ENCODE measurements around the gene SLCO2B1.

Gene SLCO2B1

DNA sequence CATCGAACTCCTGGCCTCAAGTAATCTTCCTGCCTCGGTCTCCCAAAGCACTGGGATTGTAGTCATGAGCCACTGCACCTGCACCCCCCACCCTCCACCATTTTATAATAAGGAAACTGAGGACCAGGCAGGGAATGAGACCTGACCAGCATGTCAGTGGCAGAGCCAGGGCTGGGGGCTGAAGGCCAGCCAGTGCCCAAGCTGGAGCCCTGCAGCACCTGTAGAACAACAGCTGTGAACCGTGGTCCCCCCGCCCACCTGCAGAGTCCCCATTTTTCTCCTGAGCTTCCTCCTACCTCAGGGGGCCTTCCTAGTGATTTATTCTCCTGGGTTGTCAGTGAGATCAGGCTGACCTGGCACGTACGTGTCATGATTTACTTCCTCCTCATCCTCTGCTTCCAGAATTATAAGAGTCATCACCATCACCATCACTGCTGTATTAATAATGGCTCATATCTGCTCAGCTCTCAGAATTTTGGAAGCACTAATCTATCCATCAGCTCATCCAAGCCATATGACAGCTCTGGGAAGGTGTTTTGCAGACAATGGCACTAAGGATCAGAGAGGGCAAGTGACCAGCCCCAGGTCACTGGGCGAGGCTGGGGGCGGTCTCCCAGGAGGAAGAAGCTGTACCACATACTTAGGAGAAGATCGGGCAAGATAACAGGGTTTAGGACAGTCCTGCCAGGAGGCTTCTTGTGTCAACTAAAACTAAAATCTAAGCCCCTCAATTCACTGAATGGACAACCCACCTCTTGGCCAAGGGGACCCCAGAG, 5.5 kb upstream of the SLCO2B1 start:
- no peak for DNase-seq

DNA sequence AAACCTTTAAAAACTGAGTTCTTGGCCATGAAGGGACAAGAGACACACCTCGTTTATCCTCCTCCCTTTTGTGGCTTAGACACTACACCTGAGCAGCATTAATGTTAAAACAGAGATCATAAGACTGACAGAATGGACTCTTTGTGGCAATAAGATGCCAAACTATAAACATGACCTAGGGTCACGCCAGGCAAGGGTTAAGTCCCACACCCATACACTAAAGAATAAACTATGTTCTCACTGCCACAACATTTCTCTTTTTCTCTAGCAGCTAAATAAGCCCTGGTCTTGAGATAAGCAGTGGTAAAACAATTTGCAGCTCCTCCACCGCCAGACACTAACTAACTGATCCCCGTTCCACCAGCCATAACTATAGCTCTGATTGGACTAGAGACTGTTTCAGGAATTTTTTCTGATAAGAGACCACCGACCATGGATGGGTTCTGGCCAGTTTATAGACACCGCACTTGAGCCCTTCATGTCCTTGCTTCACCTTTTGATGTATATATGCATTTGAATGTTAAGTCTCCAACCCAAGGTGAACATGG, 4.9 kb upstream of the SLCO2B1 start:
- DNase-seq: no peak

DNA sequence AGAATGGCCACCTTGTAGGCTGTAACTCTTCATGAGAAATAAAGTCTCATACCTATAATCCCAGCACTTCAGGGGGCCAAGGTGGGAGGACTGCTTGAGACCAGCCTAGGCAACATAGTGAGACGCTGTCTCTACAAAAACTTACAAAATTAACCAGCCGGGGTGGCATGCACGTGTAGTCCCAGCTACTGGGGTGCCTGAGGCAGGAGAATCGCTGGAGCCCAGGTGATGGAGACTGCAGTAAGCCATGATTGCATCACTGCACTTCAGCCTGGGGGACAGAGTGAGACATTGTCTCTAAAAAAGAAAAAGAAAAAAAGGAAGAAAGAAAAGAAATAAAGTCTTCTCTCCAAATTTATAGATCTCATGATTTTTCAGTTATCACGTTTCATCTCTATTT, 4.2 kb upstream of the SLCO2B1 start:
- DNase-seq: no peak

DNA sequence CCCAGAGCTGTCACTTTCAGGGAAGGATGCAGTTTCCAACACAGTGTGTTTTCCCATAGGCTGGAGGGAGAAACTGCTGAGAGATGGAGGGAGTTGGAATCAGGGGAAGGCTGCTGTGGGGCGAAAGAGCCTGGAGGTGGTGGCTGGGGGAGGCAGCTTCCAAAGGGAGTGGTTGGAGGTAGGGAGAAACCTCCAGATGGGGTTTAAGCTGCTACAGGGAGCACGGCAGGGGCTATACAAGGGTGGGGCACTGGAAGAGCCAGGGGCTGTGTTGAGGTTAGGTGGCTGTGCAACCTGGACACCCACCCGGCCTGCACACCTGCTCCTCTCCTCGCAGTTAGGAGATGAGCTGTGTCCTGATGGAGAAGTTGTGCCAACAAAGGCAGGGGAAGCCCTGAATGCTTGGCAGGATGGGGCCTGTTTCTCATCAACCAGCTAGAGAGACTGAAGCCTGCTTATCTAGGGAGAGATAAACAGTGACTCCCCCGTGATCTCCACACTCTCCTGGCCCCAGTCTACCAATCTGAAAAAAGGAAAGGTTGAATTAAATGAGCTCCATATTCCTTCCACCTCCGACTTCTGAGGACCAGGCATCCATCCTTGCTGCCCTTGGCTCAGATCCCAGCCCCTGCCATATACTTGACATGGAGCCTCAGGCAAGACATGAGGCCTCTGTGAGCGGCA, 3.6 kb upstream of the SLCO2B1 start:
- no peak for DNase-seq

DNA sequence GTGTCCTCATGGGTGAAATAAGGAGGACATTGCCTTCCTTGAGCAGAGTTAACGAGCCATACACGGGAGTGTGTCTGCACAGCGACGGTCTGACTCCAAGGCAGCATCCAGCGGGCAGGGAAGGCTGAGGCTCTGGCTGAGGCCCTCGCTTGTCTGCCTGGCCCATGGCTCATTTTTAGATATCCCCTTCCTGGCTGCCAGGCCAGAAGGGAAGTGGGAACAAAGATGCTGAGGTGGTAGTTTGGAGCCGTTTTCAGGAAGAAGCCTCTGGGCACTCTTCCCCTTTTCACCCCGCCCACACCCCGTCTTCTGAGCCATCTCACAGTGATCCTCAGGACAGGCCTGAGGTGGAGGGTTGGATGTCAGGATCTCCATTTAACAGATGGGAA, 3.0 kb upstream of the SLCO2B1 start:
- DNase-seq: no peak

DNA sequence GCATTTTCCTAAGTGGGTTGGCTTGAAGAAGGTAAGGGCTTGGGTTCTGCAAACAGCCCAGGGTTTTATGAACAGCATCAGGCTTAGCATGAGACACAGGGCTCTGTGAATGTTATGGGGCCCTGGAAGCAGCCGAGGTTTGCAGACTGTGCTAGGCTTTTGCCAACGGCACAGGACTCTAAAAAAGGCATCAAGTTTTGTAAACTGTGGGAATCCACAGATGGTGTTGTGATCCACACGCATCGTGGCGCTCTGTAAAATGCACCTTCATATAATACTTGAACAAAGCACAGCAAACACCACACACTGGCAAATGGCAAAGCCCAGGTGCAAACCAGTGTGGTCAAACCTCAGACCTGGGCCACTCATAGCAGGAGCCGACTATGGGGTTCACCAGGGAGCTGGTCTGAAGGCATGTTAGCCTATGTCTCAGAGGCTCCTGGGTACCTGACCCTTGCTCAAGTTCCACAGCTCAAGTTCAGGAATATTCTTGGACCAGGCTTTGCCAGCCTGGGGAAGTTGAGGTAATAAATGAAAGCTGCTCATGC, 2.4 kb upstream of the SLCO2B1 start:
- DNase-seq: no peak

DNA sequence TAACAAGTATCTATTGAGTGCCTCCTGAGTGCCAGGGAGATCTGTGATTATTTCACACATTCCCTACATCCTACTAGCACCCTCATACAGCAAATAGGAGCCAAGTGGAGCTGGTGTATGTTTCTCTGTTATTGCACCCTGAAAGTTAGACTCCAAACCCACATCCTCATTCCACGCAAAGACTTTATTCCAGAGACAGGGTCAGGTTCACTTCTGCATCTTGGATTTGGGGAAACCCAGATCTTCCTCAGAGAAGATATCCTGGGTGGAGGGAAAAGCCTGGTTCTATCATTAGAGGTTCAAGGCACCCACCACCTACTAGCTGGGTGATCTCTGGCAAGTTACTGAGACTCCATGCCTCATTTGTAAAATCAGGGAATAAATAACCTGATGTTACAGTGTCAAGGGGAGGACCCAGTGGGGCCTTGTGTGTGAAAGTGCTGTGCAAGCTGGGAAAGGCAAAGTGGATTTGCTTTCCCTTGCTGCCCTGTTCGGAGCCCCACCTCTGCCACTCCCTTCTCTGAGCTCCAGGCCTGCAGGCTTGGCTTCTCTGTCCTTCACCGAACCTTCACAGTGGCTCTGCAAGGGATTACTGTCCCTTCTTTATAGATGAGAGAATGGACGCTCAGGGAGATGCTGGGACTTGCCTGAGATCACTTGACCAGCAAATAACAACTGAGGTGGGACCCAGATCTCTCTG, 991 bp upstream of the SLCO2B1 start:
- DNase-seq: no peak

DNA sequence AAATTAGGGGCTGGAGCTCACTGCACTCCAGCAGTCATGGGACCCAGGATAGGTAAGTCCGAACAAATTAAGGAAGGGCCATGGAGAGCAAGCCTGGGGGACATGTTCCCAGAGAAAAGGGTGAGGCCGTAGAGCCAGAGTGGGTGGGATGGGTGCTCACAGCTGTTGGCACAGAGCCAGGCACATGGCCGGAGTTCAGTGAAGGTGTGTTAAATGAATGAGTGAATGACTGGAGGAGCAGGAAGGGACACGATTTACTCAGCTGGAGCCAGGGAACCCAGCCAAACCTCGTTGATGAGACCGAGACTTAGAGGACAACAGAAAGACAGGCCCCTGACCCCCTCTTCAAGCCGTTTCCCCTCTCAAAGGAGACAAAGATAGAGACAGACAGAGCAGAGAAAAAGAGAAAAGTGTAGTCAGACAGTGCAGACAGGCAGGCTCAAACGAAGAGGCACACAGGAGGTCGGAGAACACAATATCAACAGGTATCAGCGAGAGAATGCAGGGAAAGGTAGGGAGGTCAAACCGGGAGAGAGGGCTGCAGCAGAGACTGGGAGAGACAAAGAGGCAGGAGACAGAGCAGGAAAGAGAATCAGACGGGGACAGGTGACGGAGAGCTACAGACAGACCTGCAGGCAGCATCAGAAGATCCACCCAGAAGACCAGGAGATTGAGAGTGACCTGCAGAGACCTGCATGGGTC, 590 bp downstream of the SLCO2B1 start:
- DNase-seq: no peak

DNA sequence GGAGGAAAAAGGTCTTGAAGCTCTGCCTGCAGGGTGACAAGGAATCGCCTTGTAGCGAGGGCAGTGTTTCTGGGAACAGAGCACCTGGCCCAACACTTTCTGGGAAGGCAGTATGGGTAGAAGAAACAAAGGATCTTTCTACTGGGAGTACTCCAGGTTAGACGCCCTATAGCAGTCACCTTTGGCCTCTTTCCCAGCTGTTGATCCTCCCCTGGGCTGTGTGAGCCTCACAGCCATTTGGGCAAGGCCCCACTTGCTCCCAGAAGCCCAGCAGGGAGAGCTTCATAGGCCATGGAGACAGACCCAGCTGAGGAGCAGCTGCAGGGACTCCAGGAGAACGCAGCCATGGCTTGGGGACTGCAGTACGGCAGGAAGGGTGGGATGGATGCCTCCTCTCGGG, 1.2 kb downstream of the SLCO2B1 start:
- DNase-seq: no peak

DNA sequence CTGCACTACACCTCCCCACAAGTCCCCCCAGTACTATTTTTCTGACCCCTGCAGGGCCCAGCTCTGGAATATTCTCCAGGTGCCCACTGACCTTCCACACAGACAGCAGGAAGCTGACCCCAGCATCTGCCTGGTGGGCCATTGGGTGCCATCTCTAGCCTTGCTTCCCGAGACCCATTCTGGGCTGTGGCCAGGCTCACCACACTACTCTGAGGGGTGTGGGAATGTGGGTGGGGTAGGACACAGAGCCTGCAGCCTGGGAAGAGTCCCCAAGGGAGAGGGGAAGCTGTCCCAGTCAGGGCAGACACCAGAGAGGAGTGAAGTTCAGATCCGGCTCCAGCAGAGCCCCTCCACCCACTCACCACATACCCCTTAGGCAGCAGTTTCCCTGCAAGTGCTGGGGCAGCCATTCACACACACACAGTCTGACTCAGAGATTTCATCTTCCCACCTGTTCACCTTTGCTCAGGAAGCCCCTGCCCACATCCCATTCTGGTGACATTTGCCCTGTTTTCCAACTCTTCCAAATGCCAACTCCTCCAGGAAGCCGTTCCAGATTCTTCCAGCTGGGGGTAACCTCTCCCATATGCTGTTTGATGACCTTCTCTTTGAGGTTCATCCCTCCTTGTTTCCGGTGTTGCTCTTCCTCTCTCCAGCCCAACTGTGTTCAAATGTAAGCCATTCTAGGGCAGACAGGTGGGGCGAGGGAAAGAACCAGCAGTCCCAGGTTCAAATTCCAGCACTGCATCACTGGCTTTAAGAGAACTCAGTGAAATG, 1.9 kb downstream of the SLCO2B1 start:
- DNase-seq: no peak

DNA sequence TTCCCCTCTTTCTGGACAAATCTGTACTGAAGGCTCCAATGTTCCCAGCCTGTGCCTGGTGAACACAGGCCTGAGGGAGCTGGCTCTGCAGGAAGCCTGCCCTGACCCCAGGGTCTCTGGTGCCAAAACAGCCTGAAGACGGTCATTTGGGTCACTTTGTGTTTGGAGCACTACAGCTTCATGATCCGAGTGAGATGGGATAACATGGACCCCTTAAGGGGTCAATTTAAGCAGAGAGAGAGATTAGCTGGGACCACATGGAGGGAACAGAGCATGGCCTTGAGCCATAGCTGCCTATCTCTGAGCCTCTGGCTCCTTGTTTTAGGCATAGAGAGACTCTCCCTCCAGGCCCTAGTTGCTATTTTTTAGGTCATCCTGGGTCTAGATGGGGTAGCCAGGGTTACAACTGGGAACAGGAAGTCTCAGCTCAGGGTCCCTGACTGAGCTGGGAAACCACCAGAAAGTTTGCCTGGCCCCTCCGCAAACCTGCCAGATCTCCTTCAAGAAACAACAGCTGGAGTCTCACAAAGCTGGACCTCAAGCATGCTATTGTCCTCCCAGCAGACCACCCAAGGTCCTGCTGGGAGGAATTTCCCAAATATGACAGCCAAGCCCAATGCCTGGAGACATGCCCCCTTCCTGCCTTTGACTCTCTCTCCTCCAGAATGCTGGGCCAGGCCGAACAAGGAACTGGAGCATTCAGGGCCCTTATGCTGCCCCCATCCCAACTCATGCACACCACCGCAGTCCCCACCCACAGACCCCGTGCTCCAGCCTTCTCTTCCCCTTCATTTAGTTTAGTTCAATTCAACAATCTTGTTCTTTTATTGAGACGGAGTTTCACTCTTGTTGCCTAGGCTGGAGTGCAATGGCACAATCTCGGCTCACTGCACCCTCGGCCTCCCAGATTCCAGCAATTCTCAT, 4.0 kb downstream of the SLCO2B1 start:
- no peak for DNase-seq

DNA sequence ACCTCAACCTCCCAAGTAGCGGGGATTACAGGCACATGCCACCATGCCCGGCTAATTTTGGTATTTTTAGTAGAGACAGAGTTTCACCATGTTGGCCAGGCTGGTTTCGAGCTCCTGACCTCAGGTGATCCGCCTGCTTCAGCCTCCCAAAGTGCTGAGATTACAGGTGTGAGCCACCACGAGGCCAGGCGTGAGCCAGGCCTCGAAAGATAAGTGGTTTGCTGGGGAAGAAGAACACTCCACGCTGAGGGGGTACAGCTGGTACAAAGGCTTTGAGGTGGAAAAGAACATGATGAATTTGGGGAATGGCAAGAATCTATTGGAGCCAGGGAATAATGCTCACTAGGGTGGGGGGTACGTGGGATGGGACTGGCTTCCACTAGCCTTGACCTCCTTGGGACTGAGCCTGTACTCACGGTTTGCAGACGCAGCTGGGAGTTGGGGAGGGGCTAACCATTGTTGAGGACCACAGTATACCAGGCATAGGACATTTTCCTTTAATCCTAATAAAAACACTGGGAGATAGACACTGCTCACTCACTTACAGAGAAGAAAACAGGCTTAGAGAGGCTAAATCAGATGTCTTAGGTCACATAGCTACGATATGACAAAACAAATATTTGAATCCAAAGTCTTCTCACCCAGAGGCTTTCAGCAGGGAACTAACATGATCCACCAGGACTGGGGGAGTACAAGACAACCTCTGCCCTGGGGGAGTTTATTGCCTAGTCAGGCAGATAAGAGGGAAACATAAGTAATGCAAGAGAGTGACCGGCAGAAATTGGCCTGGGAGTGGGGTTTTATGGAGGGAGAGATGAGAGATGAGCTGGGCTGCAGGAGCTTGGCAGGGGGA, 4.9 kb downstream of the SLCO2B1 start:
- DNase-seq: no peak

DNA sequence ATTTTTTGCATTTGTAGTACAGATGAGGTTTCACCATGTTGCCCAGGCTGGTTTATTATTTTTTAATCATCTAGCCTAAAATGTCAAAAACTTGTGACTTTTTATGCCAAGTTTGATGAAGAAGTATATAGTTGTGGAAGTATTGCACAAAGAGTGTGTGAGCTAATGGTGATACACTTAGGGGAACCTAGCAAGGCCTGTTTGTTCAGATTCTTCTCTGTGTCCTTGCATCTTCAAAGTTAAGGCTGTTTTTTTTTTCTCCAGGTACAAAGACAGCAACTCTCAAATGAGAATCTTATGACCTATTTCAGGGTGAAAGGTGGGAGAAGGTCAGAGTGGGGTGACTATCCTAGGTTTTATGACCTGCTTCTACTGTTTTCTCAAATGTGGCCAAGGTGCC, 7.3 kb downstream of the SLCO2B1 start:
- no peak for DNase-seq

DNA sequence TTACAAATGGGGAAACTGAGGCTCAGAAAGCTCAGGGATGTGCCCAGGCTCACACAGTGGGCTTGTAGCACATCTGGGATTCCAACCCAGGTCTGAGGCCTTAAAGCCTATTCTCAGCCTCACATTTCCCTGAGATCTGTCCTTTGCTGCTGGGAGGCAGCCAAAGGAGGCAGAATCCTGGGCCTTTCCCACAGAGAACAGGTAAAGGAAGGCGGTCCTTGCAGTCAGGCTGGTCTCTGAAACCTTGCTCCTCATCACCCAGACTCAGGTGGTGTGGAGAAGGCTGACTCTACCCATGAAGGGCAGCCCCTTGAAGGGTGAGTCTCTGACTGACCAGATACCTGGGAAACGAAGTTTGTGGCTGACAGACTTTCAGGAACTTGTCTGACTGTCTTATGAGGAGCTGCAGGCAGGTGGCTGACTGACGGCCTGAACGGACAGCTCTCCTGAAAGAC, 7.8 kb downstream of the SLCO2B1 start:
- DNase-seq: no peak

DNA sequence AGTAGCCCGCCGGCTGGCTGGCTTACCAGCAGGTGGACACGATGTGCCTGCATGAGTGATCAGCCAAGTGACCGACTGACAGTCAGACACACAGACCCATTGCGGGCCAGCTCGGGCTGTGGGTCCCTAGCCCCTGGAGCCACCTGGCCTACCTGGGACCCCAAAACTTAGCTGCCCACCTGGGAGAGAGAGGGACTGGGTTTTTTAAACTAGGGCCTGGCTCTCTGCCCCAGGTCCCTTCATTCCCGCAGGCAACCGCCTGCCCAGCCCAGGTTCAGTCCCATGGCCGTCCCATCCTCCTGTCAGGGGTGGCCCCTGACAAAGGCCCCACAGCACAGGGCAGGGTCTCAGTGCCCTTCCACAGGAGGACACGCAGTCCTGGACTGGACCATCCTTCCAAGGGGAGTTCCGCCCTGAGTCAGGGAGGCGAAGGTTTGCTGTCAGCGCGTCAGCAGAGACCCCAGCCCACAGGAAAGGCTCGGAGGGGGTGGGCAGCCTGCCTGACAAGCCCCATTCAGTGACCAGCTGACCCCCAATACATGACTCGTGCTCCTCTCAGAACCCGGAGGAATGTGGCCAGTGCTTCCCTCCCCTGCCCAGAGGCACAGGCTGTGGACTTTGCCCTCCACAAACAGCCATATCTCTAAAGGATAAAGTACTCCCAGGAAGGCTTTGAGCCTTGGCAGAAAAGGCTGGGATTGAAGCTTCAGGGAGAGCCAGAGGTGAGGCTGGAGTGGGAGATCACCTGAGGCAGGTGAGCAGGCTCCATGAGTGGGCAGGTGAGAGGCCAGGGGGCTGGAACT, 8.4 kb downstream of the SLCO2B1 start:
- DNase-seq: no peak

DNA sequence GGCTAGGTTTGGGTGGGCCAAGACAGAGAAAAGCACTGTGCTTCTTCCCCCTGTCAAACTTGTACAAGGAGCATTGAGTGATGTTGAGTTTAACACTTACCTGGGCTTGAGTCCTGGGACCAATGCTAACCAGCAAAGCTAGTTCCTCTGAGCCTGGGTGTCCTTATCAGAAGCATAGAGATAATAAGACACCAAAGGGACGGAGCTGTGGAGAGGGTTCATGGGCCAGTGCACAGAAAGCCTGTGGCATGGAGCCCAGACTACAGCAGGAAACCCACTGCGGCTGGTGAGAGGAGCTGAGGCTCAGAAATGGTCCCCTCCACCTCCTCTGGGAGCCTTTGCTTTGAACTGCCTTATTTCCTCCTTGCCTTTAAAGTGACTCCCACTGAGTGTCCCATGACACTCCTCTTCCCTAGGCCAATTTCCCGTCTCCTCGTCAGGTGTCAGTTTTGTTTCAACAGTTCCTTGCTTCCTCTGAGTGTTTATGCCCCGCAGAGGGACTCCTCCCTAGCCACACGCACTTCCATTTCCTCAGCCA, 9.4 kb downstream of the SLCO2B1 start:
- no peak for DNase-seq

DNA sequence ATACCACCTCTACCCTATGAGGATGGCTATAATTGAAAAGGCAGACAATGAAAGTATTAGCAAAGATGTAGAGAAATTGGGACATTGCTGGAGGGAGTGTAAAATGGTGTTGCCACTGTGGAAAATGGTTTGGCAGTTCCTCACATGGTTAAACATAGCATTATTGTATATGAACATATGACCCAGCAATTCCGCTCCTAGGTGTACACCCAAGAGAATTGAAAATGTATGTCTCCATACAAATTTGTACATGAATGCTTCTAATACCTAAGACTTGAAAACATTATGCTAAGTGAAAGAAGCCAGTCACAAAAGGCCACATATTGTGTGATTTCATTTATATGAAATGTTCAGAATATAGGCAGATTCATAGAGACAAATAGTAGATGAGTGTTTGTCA, 10.0 kb downstream of the SLCO2B1 start:
- DNase-seq: no peak

DNA sequence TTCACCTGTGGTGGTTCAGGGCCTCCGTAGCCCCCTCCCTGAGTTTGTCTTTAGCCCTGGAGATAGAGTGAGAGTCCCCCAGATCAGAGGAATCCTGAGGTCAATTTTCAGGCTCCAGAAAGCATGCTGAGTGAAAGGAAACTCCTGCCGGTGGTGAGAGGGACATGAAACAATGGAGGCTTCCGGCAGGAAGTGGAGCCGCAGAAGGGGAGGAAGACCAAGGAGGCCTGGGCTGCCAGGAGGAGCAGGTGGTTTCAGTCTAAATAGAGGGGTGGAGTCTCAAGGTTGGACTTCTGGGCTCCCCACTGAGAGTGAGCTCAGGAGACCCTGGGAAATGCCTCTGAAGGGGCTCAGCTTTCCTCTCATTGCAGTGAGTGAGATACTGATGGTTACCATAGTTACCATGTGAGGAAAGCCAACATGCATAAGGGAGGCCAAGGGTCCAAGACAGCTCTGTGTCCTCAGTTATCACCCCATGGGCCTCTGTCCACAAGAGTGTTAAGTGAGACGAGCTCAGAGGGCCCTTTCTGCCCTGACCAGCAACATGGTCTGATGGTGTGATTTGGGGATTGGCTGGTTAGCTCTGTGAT, 10.7 kb downstream of the SLCO2B1 start:
- no peak for DNase-seq
